DLD1 (cell line): ENCODE measurements around the gene ISYNA1.

Experiments
- in situ Hi-C: cut with HindIII; loops from 2 replicates; pipeline ENCODE4 v1.10.0; 2017; ENCODE audit warnings: low sequenced_read_pairs

The ISYNA1 gene

DNA sequence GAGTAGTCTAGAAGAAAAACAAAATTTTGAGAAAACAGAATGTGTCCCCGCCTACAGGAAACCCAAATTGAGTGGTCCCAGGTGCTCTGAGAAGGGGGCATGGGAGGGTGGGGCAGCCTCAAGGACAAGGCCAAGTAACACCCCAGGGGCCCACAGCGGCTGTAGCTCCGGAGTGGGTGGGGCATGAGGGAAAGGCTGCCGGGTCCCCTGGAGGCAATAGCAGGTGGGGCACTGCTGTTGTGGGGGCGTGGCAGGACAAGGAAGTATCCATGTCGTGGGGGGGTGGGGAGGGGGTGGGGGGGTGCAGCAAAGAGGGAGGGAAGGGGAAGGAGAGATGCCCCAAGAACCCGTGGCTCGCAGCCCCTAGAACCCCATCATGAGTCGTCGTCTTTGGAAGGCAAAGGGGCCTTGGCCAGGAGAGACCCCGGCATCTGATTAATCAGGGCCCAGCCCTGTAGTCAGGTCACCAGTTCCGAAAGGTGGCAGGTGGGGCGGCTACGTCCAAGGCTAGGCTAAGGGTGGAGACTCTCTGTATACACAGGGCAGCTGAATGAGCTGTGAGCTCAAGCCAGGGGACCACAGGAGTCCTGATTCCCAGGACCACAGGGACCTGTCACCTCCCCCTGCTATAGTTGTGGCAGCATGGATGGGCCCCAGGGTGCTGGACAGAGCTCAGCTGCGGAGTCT lies 7.5 kb upstream of the ISYNA1 start:
- in situ Hi-C loops, result no loop called here

DNA sequence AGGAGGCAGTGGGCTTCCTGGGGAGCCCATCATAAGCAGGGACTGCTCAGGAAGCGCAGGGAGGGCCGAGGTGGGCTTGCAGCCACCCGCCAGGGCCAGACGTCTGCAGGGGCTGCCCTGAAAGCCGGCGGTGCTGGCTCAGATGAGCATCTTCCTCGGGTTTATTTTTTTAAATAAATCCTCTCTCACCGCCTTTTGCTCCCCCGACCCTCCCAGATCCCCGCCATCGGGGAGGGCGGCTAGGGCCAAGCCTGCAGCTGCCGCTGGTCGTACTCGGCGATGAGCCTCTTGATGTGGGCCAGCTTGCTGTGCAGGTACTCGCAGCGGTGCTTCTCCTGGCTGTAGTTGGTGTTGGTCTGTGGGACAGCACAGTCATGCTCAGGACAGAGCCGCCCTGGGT lies 6.6 kb upstream of the ISYNA1 start:
- in situ Hi-C loops, result no loop called here

DNA sequence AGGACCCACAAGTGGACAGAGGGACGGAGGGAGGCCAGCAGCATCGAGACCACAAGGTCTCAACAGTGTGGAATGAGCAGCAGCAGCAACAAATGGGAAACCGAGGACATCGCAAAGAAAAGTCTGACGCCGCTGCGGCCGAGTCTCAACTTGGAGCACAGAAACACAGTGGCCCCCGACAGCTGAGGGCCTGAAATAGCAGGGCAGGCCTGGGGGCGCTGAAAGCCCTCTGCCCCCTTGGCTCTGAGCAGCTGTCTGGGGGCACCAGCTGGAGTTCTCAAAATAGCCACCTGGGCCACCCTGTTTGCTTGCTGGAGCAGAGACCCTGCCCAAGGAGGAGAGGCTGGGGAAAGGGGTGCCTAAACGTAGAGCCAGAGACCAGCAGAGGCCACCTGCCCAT lies 5.9 kb upstream of the ISYNA1 start:
- in situ Hi-C loops, result no loop called here

DNA sequence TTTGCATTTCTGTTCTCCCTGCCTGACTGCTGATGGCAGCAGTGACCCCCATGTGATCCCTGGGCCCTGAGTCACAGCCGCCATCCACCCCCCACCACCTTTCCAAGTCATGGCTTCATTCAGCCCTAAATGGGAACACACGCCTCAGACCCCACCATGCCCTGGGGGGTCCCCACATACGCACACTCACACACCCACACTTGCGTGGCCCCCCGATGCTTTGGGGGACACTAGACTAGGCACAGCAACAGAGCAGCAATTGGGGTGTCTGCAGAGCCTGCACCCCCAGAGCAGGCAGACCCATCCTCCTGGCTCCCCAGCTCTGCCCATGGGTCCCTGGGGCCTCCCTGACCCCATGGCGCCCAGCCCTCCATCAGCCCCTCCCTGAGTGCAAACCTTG lies 5.5 kb upstream of the ISYNA1 start:
- in situ Hi-C loops, result no loop called here

- in situ Hi-C loops, result no loop called here
Observed at GRCh38 chr19:18442941-18443340, 5.0 kb upstream of the ISYNA1 start.

GRCh38 chr19:18441804-18442788 lies 4.2 kb upstream of the ISYNA1 start:
- in situ Hi-C loops, result no loop called here

DNA sequence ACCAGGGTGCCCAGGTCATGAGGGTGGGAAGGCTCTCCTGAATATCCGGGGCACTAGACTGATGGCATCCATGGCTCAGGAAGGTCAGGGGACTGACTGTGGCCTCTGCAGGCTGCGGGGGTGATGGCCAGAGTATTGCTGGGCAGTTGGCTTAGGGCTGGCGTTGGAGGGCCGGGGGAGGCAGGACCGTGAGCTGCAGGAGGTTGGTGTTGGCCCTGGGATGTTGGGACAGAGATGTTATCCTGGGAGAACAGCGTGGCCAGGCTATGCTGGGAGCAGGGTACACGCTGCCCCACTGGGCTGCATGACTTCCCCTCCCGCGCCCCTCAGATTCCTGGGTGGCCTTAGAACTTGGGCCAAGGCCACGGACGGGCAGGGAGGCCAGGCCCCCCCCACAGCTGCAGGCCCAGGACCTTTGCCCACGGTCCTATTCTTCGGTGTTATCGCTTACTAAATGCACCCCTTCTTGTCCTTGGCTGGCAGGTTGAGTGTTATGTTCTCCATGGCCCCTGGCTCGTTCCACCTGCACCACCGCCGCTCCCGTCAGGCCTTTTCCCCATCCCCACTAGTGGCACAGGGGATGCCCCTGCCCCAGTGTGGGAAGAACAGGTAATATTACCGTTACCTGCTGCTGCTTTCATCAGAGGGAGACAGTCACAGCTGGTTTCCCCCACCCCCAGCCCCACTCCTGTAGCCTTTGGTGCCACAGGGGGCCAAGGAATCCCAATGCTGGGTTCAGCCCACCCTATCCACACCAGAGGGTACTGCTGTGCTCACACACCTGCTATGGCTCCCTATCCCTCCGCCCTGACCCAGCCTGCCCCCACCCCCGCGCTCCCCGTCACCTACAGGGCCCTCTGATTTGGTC lies 3.2 kb upstream of the ISYNA1 start:
- in situ Hi-C loops, result no loop called here

- in situ Hi-C loops, result no loop called here
Observed at GRCh38 chr19:18440415-18440877, 2.5 kb upstream of the ISYNA1 start.

- in situ Hi-C loops, result no loop called here
Observed at GRCh38 chr19:18439910-18440237, 1.9 kb upstream of the ISYNA1 start.

- in situ Hi-C loops, result no loop called here
Observed at GRCh38 chr19:18439025-18439909, 1.3 kb upstream of the ISYNA1 start.

DNA sequence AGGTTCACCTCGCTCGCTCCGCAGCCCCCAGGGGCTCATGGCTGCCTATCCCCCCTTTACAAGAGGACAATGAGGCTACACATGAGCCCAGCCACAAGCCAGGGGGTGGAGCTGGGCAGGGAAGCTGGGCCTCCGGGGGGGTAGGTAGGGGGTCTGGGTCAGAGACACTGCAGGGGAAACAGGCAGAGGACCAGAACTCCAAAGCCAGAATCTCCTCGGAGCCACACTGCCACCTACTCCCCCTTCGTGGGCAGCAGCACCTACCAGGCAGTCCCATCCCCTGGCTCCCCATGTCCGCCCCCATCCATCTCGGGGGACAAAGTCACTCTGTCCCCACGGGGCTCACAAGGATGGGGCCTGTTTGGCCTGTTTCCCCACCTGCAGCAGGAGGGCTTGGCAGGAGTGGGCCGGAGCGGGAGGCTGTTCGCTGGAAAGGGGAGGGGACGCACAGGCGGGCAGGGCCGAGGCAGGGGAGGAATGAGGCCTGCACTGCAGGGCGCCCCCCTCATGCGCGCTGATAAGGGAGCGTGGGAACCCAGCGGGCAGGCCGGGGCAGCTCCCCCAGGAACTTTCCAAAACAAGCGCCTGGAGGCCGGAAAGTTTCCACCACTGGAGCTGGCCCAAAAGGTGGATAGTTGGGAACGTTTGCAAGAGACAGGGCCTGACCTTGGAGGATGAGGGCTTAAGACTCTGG lies 545 bp upstream of the ISYNA1 start:
- in situ Hi-C loops, result no loop called here

GRCh38 chr19:18436671-18437490 lies 1.1 kb downstream of the ISYNA1 start:
- in situ Hi-C loops, result no loop called here

GRCh38 chr19:18435842-18436670 lies 1.9 kb downstream of the ISYNA1 start:
- in situ Hi-C loops, result no loop called here

GRCh38 chr19:18435178-18435841 lies 2.6 kb downstream of the ISYNA1 start:
- in situ Hi-C loops, result no loop called here

DNA sequence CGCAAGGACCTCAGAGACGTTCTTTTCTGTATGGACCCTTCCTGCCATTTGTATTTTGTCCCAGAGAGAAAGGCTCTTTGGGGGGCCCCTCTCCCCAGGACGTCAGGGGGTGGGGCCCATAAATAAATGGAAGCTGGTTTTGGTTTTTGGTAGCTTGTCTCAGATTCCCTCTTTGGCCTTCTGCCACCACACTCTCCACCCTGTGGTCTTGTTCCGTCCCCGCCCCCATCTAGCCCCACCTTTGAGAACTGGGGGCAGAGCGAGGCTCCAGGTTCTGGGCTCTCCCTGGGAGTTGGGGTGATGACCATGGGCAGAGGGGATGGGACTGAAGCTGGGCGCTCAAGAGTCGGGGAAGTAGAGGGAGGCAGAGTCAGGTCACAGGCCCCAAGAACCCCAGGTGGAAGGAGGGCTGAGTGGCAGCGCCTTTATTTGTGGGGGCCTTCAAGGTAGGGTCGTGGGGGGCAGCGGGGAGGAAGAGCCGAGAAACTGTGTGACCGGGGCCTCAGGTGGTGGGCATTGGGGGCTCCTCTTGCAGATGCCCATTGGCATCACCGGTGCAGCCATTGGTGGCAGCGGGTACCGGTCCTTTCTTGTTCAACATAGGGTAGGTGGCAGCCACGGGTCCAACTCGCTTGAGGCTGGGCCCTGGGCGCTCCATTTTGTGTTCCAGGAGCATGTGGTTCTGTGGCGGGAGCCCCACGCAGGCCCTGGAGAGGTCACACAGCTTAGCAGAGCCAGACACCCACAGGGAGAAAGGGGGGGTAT lies 3.3 kb downstream of the ISYNA1 start:
- in situ Hi-C loops, result no loop called here

- in situ Hi-C loops, result no loop called here
Observed at GRCh38 chr19:18433735-18434398, 4.1 kb downstream of the ISYNA1 start.
